Measurements from ENCODE around the gene TBC1D10A.

TBC1D10A gene

DNA sequence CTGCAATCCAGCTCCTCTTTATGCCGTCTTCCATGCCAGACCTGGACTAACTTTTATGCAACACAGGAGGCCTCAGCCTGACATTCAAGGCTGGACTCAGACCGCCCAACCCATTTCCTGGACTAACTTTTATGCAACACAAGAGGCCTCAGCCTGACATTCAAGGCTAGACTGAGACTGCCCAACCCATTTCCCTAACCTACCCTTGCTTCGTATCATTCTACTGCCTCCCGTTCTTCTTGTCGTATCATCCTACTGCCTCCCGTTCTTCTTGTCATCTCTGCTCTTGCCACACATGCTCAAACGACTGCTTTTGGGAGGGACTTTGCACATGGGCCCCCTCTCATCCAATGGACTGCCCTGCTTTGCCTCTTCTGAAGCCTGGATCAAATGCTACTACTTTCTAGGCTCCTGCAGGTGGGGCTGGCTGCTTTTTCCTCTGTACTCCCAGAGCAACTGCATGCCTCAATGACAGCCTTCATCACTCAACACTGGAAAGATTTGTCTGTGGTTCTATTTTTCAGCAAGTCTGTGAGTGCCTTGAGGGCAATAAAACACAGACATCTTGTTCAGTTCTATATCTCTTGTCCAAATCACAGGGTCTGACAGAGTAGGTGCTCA lies 7.8 kb downstream of the TBC1D10A start:
- Histone ChIP-seq H3K9ac (ENCODE audit: low read depth, low read length, poor library complexity, severe bottlenecking) (no peak overlapping the region), H3K4me1 (ENCODE audit: insufficient read depth, low read length, poor library complexity, severe bottlenecking) (peaks cover 73% of the 10 kb centered on the region), H4K20me1 (ENCODE audit: insufficient read depth, low read length, poor library complexity, severe bottlenecking) (peaks cover 3% of the 10 kb centered on the region), H2AFZ (ENCODE audit: low read length) (no peak overlapping the region), H3K9me3 (ENCODE audit: insufficient read depth, low read depth, low read length) (no peaks in the 10 kb centered on the region), H3K79me2 (ENCODE audit: insufficient read depth, low read length) (peaks cover 100% of the 10 kb centered on the region), H3K4me3 (ENCODE audit: low read length, poor library complexity, severe bottlenecking) (peak overlapping the region; percentile 11), H3K36me3 (ENCODE audit: insufficient read depth, low read length) (no peaks in the 10 kb centered on the region), H3K4me2 (ENCODE audit: low read depth, low read length, poor library complexity, severe bottlenecking) (peak overlapping the region; percentile 43), H3K27me3 (ENCODE audit: insufficient read depth, low read length, poor library complexity, severe bottlenecking) (no peaks in the 10 kb centered on the region), H3F3A (ENCODE audit: low read depth) (no peaks in the 10 kb centered on the region), H3K9me2 (replicated peaks; ENCODE audit: low read depth, low read length) (no peaks in the 10 kb centered on the region)
- no peak for TF ChIP-seq EZH2phosphoT487 (IDR thresholded peaks at IDR 0.05; ENCODE audit: borderline replicate concordance)
- TF ChIP-seq, protein P1, sequence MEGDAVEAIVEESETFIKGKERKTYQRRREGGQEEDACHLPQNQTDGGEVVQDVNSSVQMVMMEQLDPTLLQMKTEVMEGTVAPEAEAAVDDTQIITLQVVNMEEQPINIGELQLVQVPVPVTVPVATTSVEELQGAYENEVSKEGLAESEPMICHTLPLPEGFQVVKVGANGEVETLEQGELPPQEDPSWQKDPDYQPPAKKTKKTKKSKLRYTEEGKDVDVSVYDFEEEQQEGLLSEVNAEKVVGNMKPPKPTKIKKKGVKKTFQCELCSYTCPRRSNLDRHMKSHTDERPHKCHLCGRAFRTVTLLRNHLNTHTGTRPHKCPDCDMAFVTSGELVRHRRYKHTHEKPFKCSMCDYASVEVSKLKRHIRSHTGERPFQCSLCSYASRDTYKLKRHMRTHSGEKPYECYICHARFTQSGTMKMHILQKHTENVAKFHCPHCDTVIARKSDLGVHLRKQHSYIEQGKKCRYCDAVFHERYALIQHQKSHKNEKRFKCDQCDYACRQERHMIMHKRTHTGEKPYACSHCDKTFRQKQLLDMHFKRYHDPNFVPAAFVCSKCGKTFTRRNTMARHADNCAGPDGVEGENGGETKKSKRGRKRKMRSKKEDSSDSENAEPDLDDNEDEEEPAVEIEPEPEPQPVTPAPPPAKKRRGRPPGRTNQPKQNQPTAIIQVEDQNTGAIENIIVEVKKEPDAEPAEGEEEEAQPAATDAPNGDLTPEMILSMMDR (conservative IDR thresholded peaks at IDR 0.05; ENCODE audit: low read length), result peak; percentile 47

- no peak overlapping the region for H2AFZ ChIP-seq (ENCODE audit: low read length)
- H4K20me1 ChIP-seq (ENCODE audit: insufficient read depth, low read length, poor library complexity, severe bottlenecking), result peaks cover 3% of the 10 kb centered on the region
- no peaks in the 10 kb centered on the region for H3F3A ChIP-seq (ENCODE audit: low read depth)
- H3K9ac ChIP-seq (ENCODE audit: low read depth, low read length, poor library complexity, severe bottlenecking), result no peak overlapping the region
- peaks cover 98% of the 10 kb centered on the region for H3K79me2 ChIP-seq (ENCODE audit: insufficient read depth, low read length)
- H3K36me3 ChIP-seq (ENCODE audit: insufficient read depth, low read length), result no peaks in the 10 kb centered on the region
- no peak overlapping the region for H3K4me3 ChIP-seq (ENCODE audit: low read length, poor library complexity, severe bottlenecking)
- no peaks in the 10 kb centered on the region for H3K9me2 ChIP-seq (replicated peaks; ENCODE audit: low read depth, low read length)
- peak overlapping the region; percentile 43 for H3K4me2 ChIP-seq (ENCODE audit: low read depth, low read length, poor library complexity, severe bottlenecking)
- no peaks in the 10 kb centered on the region for H3K9me3 ChIP-seq (ENCODE audit: insufficient read depth, low read depth, low read length)
- TF ChIP-seq, protein P1 (conservative IDR thresholded peaks at IDR 0.05; ENCODE audit: low read length), result no peak
- TF ChIP-seq EZH2phosphoT487 (IDR thresholded peaks at IDR 0.05; ENCODE audit: borderline replicate concordance), result no peak
- H3K4me1 ChIP-seq (ENCODE audit: insufficient read depth, low read length, poor library complexity, severe bottlenecking), result peaks cover 70% of the 10 kb centered on the region
- no peaks in the 10 kb centered on the region for H3K27me3 ChIP-seq (ENCODE audit: insufficient read depth, low read length, poor library complexity, severe bottlenecking)
Observed at GRCh38 chr22:30317778-30318177, 9.0 kb downstream of the TBC1D10A start.

DNA sequence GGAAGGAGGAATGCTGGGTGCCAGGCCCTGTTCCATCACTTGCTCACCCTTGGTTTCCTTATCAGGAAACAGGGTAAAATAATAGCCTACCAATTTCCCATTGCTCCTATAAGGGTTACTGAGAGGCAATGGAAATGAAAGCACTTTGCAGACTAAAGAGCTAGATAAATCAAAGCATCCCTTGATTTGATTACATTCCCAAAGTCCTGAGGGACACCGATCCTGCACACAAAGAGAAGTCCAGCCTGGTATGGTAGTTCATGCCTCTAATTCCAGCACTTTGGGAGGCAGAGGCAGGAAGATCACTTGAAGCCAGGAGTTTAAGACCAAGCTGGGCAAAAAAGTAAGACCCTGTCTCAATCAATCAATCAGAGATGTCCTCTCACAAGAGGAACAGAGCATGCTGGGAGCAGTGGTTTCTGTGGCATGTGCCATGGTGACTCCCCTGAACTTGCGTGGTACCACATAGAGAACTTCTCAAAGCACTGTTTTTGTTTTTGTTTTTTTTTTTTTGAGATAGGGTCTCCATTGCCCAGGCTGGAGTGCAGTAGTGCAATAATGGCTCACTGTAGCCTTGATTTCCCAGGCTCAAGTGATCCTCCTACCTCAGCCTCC lies 10.7 kb downstream of the TBC1D10A start:
- peaks cover 74% of the 10 kb centered on the region for H3K4me1 ChIP-seq (ENCODE audit: insufficient read depth, low read length, poor library complexity, severe bottlenecking)

More for the DNA sequence above, 10.7 kb downstream of the TBC1D10A start:
- no peak overlapping the region for H3K4me3 ChIP-seq (ENCODE audit: low read length, poor library complexity, severe bottlenecking)
- no peaks in the 10 kb centered on the region for H3K9me2 ChIP-seq (replicated peaks; ENCODE audit: low read depth, low read length)
- peak overlapping the region; percentile 66 for H3K4me2 ChIP-seq (ENCODE audit: low read depth, low read length, poor library complexity, severe bottlenecking)
- H3F3A ChIP-seq (ENCODE audit: low read depth), result no peaks in the 10 kb centered on the region
- H3K9me3 ChIP-seq (ENCODE audit: insufficient read depth, low read depth, low read length), result no peaks in the 10 kb centered on the region
- no peak overlapping the region for H3K9ac ChIP-seq (ENCODE audit: low read depth, low read length, poor library complexity, severe bottlenecking)
- TF ChIP-seq, protein P1 (conservative IDR thresholded peaks at IDR 0.05; ENCODE audit: low read length), result no peak
- TF ChIP-seq EZH2phosphoT487 (IDR thresholded peaks at IDR 0.05; ENCODE audit: borderline replicate concordance), result no peak
- peaks cover 3% of the 10 kb centered on the region for H4K20me1 ChIP-seq (ENCODE audit: insufficient read depth, low read length, poor library complexity, severe bottlenecking)
- peaks cover 98% of the 10 kb centered on the region for H3K79me2 ChIP-seq (ENCODE audit: insufficient read depth, low read length)
- H2AFZ ChIP-seq (ENCODE audit: low read length), result no peak overlapping the region
- H3K27me3 ChIP-seq (ENCODE audit: insufficient read depth, low read length, poor library complexity, severe bottlenecking), result no peaks in the 10 kb centered on the region
- H3K36me3 ChIP-seq (ENCODE audit: insufficient read depth, low read length), result no peaks in the 10 kb centered on the region
